Tibial artery (tissue), 4 donors: ENCODE measurements around the gene AGAP3.

ENCODE experiments used
- DNase-seq, 2 donors: peaks; one replicate each; pipeline ENCODE4 v3.0.0-alpha.2; 2019
- H3K27ac ChIP-seq, 2 donors: fragments of 200-600 bp; sonication (generic) in 1 of 2; 1 replicate in 1 of 2; 2 replicates in 1 of 2; pipeline ENCODE4 v1.5.1; 2018 to 2019; ENCODE audit warnings: mild to moderate bottlenecking in 1 of 2
- H3K27me3 ChIP-seq, 2 donors: fragments of 200-600 bp; sonication (generic) in 1 of 2; one replicate each; pipeline versions ENCODE4 v1.5.1 to v1.6.0; 2016 to 2019
- H3K36me3 ChIP-seq, 3 donors: fragments of 200-600 bp; sonication (generic) in 2 of 3; one replicate each; pipeline ENCODE4 v1.5.1; 2016 to 2019; ENCODE audit warnings: mild to moderate bottlenecking in 2 of 3
- H3K4me1 ChIP-seq, 4 donors: fragments of 200-600 bp; sonication (generic) in 2 of 4; 1 replicate in 3 of 4; 2 replicates in 1 of 4; pipeline ENCODE4 v1.5.1; 2016 to 2019
- H3K4me3 ChIP-seq, 2 donors: fragments of 200-600 bp; sonication (generic) in 1 of 2; 1 replicate in 1 of 2; 2 replicates in 1 of 2; pipeline ENCODE4 v1.5.1; 2018 to 2019; ENCODE audit warnings: mild to moderate bottlenecking in 2 of 2
- H3K9me3 ChIP-seq, 3 donors: fragments of 200-600 bp; sonication (generic) in 1 of 3; one replicate each; pipeline ENCODE4 v1.5.1; 2016 to 2019
- CTCF ChIP-seq, 2 experiments: fragments of 200-600 bp in 1 of 2; fragments of 450-650 bp in 1 of 2; IDR thresholded peaks; one replicate each; pipeline ENCODE4 v1.5.1; 2017 to 2019; ENCODE audit warnings: antibody characterized with exemption in 2 of 2, mild to moderate bottlenecking in 1 of 2, moderate library complexity in 1 of 2
- intact Hi-C: fragments of 100-400 bp; cut with DNase I; formaldehyde crosslinking; loops from one replicate; pipeline ENCODE4 v1.15.0; 2023; ENCODE audit warnings: low total_unique reads

AGAP3 gene

GRCh38 chr7:151048911-151049463, 37.3 kb upstream of the AGAP3 start:
- DNase-seq, result no peak
- H3K36me3 ChIP-seq, result peaks cover 0 to 33% (median 6%) of the 10 kb centered on the region in 3 donors
- peaks cover 0 to 16% (median 8%) of the 10 kb centered on the region in 4 donors for H3K4me1 ChIP-seq
- intact Hi-C loops, result no loop called here
- no peak overlapping the region for H3K4me3 ChIP-seq
- no peaks in the 10 kb centered on the region for H3K9me3 ChIP-seq
- peaks cover 0 to 20% of the 10 kb centered on the region in 2 donors for H3K27me3 ChIP-seq
- H3K27ac ChIP-seq, result no peak overlapping the region
- TF ChIP-seq CTCF (IDR thresholded peaks at IDR 0.05), result no peak

DNA sequence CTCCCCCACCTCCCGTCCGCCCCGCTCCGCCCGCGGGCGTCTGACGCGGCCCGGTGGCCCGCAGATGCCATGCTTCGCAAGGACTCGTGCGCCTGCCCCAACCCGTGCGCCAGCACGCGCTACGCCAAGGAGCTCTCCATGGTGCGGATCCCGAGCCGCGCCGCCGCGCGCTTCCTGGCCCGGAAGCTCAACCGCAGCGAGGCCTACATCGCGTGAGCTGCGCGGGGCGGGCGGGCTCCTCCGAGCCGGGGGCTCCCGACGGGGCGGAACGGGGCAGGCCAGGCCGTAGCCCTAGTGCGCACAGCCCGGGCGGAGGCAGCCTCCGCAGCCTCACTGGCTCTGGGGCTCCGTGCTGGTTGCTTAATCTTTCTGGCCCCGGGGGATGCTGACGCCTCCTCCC, 35.2 kb upstream of the AGAP3 start:
- Histone ChIP-seq H3K27ac (no peak overlapping the region), H3K4me3 (no peak overlapping the region), H3K27me3 (peaks cover 0 to 20% of the 10 kb centered on the region in 2 donors), H3K9me3 (no peaks in the 10 kb centered on the region), H3K36me3 (peaks cover 0 to 14% (median 0%) of the 10 kb centered on the region in 3 donors), H3K4me1 (peaks cover 0 to 16% (median 8%) of the 10 kb centered on the region in 4 donors)
- intact Hi-C loops, result no loop called here
- no peak for TF ChIP-seq CTCF (IDR thresholded peaks at IDR 0.05)
- no peak for DNase-seq

DNA sequence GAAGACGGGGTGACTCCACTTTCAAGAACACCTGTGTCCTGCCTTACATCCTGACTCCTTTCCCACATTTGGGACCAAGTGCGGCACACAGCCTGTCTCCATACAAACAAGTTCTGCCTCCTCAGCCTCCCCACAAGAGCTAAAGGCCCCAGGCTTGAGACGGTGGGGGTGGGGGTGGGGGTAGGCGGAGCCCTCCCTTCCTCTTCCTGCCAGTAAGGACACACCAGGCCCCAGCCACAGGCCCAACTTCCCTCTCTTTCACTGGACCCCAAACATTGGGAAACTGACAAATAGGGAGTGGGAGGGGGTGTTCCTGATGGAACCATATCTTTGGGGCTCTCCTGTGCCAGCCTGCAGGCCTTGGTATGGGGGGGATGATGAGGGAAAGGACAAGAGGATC, 33.2 kb upstream of the AGAP3 start:
- Histone ChIP-seq H3K4me3 (no peak overlapping the region), H3K27ac (no peak overlapping the region), H3K27me3 (peaks cover 0 to 20% of the 10 kb centered on the region in 2 donors), H3K36me3 (peaks cover 0 to 12% (median 0%) of the 10 kb centered on the region in 3 donors), H3K4me1 (peaks cover 0 to 21% (median 15%) of the 10 kb centered on the region in 4 donors), H3K9me3 (no peaks in the 10 kb centered on the region)
- intact Hi-C loops, result no loop called here
- TF ChIP-seq CTCF (IDR thresholded peaks at IDR 0.05), result no peak
- no peak for DNase-seq

DNA sequence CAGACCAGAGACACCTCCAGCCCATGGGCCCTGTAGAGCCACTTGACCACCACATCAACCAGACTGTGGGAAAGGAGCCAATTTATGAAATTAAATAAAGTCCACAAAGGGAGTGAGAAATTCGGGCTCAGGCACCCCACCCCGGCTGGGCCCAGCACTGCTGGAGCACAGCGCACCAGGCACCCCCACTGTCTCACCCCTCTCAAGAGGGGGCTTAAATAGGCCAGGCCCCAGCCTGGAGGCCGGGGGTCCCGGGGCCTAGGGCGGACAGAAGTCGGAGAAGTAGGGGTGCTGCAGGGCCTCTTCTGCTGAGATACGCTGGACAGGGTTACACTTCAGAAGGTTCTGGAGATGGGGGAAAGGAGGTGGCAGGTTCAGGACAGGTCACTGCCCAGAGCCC, 32.5 kb upstream of the AGAP3 start:
- Histone ChIP-seq H3K27ac (no peak overlapping the region), H3K4me1 (peaks cover 0 to 26% (median 19%) of the 10 kb centered on the region in 4 donors), H3K4me3 (no peak overlapping the region), H3K36me3 (peaks cover 0 to 12% (median 0%) of the 10 kb centered on the region in 3 donors), H3K27me3 (peaks cover 0 to 20% of the 10 kb centered on the region in 2 donors), H3K9me3 (no peaks in the 10 kb centered on the region)
- intact Hi-C loops, result no loop called here
- no peak for TF ChIP-seq CTCF (IDR thresholded peaks at IDR 0.05)
- no peak for DNase-seq

DNA sequence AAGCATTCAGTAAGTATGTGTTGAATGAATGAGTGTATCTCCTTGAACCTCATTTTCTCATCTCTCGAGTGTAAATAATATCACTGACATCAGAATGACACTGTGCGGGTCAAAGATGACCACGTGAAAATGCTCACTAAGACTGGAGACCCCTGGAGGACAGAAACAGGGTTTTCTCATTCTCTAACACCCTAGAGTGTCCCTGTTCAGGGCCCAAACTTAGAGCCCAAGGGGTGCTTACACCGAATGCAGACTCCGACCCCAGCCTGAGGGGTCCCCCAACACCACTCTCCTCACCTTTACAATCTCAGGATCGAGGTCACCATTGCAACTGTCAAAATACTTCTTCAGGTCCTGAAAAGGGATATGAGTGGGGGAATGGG, 30.0 kb upstream of the AGAP3 start:
- intact Hi-C loops, result no loop called here
- TF ChIP-seq CTCF (IDR thresholded peaks at IDR 0.05), result no peak
- no peak overlapping the region for H3K27ac ChIP-seq
- H3K9me3 ChIP-seq, result no peaks in the 10 kb centered on the region
- H3K36me3 ChIP-seq, result peaks cover 0 to 12% (median 0%) of the 10 kb centered on the region in 3 donors
- H3K4me3 ChIP-seq, result no peak overlapping the region
- H3K4me1 ChIP-seq, result peaks cover 0 to 35% (median 31%) of the 10 kb centered on the region in 4 donors
- H3K27me3 ChIP-seq, result no peaks in the 10 kb centered on the region
- DNase-seq, result no peak
